Colon (tissue), 2 donors: ENCODE results near the gene FHIT.
"Not testable (repeated sequence)": the region's sequence is repeated elsewhere in the genome, so short reads cannot be mapped to it uniquely, and the experiment has no call there.

Experiments
- FAIRE-seq: peaks from 2 replicates; lab custom pipeline; 2012; peaks lifted over from hg19 to GRCh38; lab: Jason Lieb, UNC
- donor health status: control.
- donor health status: control.

The FHIT gene

GRCh38 chr3:59934560-59934959 lies 1316.7 kb downstream of the FHIT start:
- not testable (repeated sequence) for FAIRE-seq

- no peak for FAIRE-seq
Measured at GRCh38 chr3:59930170-59930569, 1321.1 kb downstream of the FHIT start.

GRCh38 chr3:59927056-59927455 lies 1324.2 kb downstream of the FHIT start:
- FAIRE-seq, result no peak

- no peak for FAIRE-seq
Measured at GRCh38 chr3:59925946-59926345, 1325.3 kb downstream of the FHIT start.

GRCh38 chr3:59922192-59922591 lies 1329.1 kb downstream of the FHIT start:
- FAIRE-seq, result no peak

- no peak for FAIRE-seq
Measured at GRCh38 chr3:59920822-59921221, 1330.4 kb downstream of the FHIT start.

GRCh38 chr3:59919586-59919985 lies 1331.7 kb downstream of the FHIT start:
- FAIRE-seq, result no peak

- FAIRE-seq, result no peak
Measured at GRCh38 chr3:59914251-59914650, 1337.0 kb downstream of the FHIT start.

GRCh38 chr3:59913645-59914044 lies 1337.6 kb downstream of the FHIT start:
- FAIRE-seq, result no peak

- FAIRE-seq, result no peak
Measured at GRCh38 chr3:59908701-59909100, 1342.6 kb downstream of the FHIT start.

- FAIRE-seq, result no peak
Measured at GRCh38 chr3:59908280-59908679, 1343.0 kb downstream of the FHIT start.

GRCh38 chr3:59904296-59904695 lies 1347.0 kb downstream of the FHIT start:
- no peak for FAIRE-seq

- no peak for FAIRE-seq
Measured at GRCh38 chr3:59899061-59899460, 1352.2 kb downstream of the FHIT start.

- FAIRE-seq, result no peak
Measured at GRCh38 chr3:59895972-59896371, 1355.3 kb downstream of the FHIT start.

GRCh38 chr3:59894425-59895121 lies 1356.7 kb downstream of the FHIT start:
- no peak for FAIRE-seq

GRCh38 chr3:59890639-59891038 lies 1360.6 kb downstream of the FHIT start:
- FAIRE-seq, result no peak

- no peak for FAIRE-seq
Measured at GRCh38 chr3:59886790-59887189, 1364.5 kb downstream of the FHIT start.

- FAIRE-seq, result no peak
Measured at GRCh38 chr3:59885899-59886400, 1365.3 kb downstream of the FHIT start.

- no peak for FAIRE-seq
Measured at GRCh38 chr3:59885101-59885500, 1366.2 kb downstream of the FHIT start.

- no peak for FAIRE-seq
Measured at GRCh38 chr3:59884409-59884808, 1366.8 kb downstream of the FHIT start.

GRCh38 chr3:59882746-59883145 lies 1368.5 kb downstream of the FHIT start:
- no peak for FAIRE-seq

GRCh38 chr3:59880717-59881116 lies 1370.5 kb downstream of the FHIT start:
- no peak for FAIRE-seq

GRCh38 chr3:59879031-59879581 lies 1372.1 kb downstream of the FHIT start:
- FAIRE-seq, result no peak

GRCh38 chr3:59878038-59878427 lies 1373.2 kb downstream of the FHIT start:
- FAIRE-seq, result no peak
